Measurements from ENCODE around the gene OMP. TPM values are rescaled to one million over a fixed set of nuclear protein-coding genes. Genes with fewer than 3 reads are reported as not detected.

Gene OMP
- polyA plus RNA-seq, 3 donors, result not detected

DNA sequence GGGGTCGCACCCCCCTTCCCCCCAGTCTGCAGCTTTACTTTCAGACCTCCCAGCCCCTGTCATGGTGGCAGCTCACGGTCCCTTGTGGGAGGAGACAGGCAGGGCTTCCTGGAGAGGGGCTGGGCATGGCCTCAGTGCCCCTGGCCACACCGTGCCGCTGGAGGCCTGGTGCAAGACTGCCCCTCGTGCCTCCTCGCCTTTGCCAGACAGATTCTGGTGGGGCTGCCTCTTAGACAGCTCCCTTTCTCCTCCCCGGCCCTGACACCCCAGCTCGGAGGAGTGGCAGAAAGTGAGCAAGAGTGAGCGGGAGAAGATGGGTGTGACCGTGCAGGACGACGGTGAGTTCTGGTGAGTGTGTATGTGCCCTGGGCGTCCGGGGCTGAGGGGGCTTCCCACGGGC lies 13.3 kb downstream of the OMP start:
- Mint-ChIP-seq H3K4me3 (no peak overlapping the region), H3K36me3 (no peaks in the 10 kb centered on the region), H3K4me1 (peaks cover 5% of the 10 kb centered on the region), H3K9me3 (peaks cover 0 to 3% (median 0%) of the 10 kb centered on the region in 7 donors), H3K27ac (peak overlapping the region in 1 of 7 donors; percentile 69), H3K27me3 (ENCODE audit: low read depth in 3 of 3) (peaks cover 0 to 2% (median 1%) of the 10 kb centered on the region in 3 donors)
- Histone ChIP-seq H3K27ac (ENCODE audit: low read depth in 1 of 2, low read length in 2 of 2) (no peak overlapping the region), H3K9ac (ENCODE audit: insufficient read depth, low read length, poor library complexity, severe bottlenecking) (no peak overlapping the region), H3K4me1 (ENCODE audit: control insufficient read depth in 1 of 2, insufficient read depth in 2 of 2, low read length in 2 of 2) (no peaks in the 10 kb centered on the region), H4K20me1 (ENCODE audit: insufficient read depth, low read length) (no peaks in the 10 kb centered on the region), H3K79me2 (ENCODE audit: insufficient read depth, low read length) (no peaks in the 10 kb centered on the region), H3K27me3 (ENCODE audit: control insufficient read depth in 2 of 2, insufficient read depth in 2 of 2, low read length in 2 of 2) (no peaks in the 10 kb centered on the region), H2AFZ (ENCODE audit: insufficient read depth, low read depth, low read length, poor library complexity, severe bottlenecking) (no peak overlapping the region), H3K4me2 (replicated peaks; ENCODE audit: extremely low read depth, low read length, poor library complexity, severe bottlenecking) (no peak overlapping the region), H3K9me3 (replicated peaks in 1 of 2; ENCODE audit: control insufficient read depth in 1 of 2, insufficient read depth in 1 of 2, low read length in 2 of 2) (no peaks in the 10 kb centered on the region), H3K4me3 (replicated peaks in 1 of 3; ENCODE audit: low read depth in 2 of 3, low read length in 3 of 3) (no peak overlapping the region), H3K36me3 (replicated peaks in 1 of 2; ENCODE audit: control insufficient read depth in 1 of 2, insufficient read depth in 2 of 2, low read length in 2 of 2) (no peaks in the 10 kb centered on the region)
- DNase-seq, result no peak
- no peak for TF ChIP-seq CTCF (IDR thresholded peaks at IDR 0.05)
- intact Hi-C loops (cut with micrococcal nuclease), result no loop called here
- WGBS (ENCODE audit: insufficient coverage), result 91% methylated on average over 10 of the region's 15 CpGs

GRCh38 chr11:77117492-77117891 lies 14.9 kb downstream of the OMP start:
- Mint-ChIP-seq H3K9me3 (peaks cover 0 to 3% (median 0%) of the 10 kb centered on the region in 7 donors), H3K27ac (no peak overlapping the region), H3K4me1 (peaks cover 5% of the 10 kb centered on the region), H3K36me3 (no peaks in the 10 kb centered on the region), H3K27me3 (ENCODE audit: low read depth in 3 of 3) (peaks cover 0 to 1% (median under 1%) of the 10 kb centered on the region in 3 donors), H3K4me3 (no peak overlapping the region)
- no peaks in the 10 kb centered on the region for H3K4me1 ChIP-seq (ENCODE audit: control insufficient read depth in 1 of 2, insufficient read depth in 2 of 2, low read length in 2 of 2)
- no peak overlapping the region for H3K27ac ChIP-seq (ENCODE audit: low read depth in 1 of 2, low read length in 2 of 2)
- no peaks in the 10 kb centered on the region for H3K9me3 ChIP-seq (replicated peaks in 1 of 2; ENCODE audit: control insufficient read depth in 1 of 2, insufficient read depth in 1 of 2, low read length in 2 of 2)
- no peaks in the 10 kb centered on the region for H3K36me3 ChIP-seq (replicated peaks in 1 of 2; ENCODE audit: control insufficient read depth in 1 of 2, insufficient read depth in 2 of 2, low read length in 2 of 2)
- H3K4me2 ChIP-seq (replicated peaks; ENCODE audit: extremely low read depth, low read length, poor library complexity, severe bottlenecking), result no peak overlapping the region
- H4K20me1 ChIP-seq (ENCODE audit: insufficient read depth, low read length), result no peaks in the 10 kb centered on the region
- intact Hi-C loops (cut with micrococcal nuclease), result no loop called here
- DNase-seq, result no peak
- H3K27me3 ChIP-seq (ENCODE audit: control insufficient read depth in 2 of 2, insufficient read depth in 2 of 2, low read length in 2 of 2), result no peaks in the 10 kb centered on the region
- no peak overlapping the region for H2AFZ ChIP-seq (ENCODE audit: insufficient read depth, low read depth, low read length, poor library complexity, severe bottlenecking)
- TF ChIP-seq CTCF (IDR thresholded peaks at IDR 0.05), result no peak
- no peak overlapping the region for H3K4me3 ChIP-seq (replicated peaks in 1 of 3; ENCODE audit: low read depth in 2 of 3, low read length in 3 of 3)
- 96% methylated on average over 4 of the region's 7 CpGs for WGBS (ENCODE audit: insufficient coverage)
- no peaks in the 10 kb centered on the region for H3K79me2 ChIP-seq (ENCODE audit: insufficient read depth, low read length)
- no peak overlapping the region for H3K9ac ChIP-seq (ENCODE audit: insufficient read depth, low read length, poor library complexity, severe bottlenecking)
